Fibroblast of skin of abdomen (primary cell): Measurements from ENCODE around the gene RBBP8.
A peak's percentile ranks its signal among the peaks of the same experiment; 100 is the strongest.

ENCODE experiments used
- DNase-seq: peaks from one replicate; pipeline ENCODE4 v3.0.0-alpha.2; 2013

Gene RBBP8

GRCh38 chr18:23066060-23066459, 132.9 kb downstream of the RBBP8 start:
- peak; percentile 63 for DNase-seq

DNA sequence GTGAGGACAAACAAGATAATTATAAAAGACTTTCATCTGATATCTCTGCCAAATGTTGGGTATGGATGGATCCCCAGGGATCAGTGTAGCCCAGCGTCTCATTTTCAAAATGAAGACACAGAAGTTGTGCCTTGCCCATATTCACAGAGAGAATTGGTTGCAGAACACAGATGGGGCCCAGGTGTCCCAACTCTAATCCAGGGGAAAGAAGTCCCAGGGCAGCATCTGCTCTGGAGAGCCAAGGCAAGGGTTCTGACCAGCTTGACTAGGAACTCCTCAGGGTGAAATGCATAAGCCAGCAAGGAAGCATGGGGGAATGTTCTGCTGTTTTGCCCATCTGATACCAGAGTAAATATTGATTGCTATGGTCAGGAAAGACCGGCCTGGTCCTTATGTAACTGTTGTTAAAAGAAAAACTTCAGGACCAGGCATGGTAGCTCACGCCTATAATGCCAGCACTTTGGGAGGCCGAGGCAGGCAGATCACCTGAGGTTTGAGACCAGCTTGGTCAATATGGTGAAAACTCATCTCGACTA, 133.4 kb downstream of the RBBP8 start:
- no peak for DNase-seq

DNA sequence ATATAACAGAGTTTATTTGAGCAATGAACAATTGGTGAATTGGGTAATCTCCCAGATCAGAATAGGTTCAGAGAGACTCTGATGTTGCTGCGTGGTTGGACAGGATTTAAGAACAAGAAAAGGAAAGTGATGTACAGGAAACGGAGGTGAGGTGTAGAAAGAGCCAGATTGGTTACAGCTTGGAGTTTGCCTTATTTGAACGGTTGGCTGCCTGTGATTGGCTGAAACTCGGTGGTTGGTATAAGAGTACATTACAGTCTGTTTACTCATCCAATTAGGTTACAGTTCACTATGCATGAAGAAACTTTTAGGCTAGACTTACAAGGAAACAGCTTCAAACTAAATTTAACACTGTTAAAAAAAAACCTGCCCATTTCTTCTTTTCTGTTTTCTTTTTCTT, 134.1 kb downstream of the RBBP8 start:
- DNase-seq = peak; percentile 35

- no peak for DNase-seq
These were observed 134.9 kb downstream of the RBBP8 start for GRCh38 chr18:23068011-23068410.

DNA sequence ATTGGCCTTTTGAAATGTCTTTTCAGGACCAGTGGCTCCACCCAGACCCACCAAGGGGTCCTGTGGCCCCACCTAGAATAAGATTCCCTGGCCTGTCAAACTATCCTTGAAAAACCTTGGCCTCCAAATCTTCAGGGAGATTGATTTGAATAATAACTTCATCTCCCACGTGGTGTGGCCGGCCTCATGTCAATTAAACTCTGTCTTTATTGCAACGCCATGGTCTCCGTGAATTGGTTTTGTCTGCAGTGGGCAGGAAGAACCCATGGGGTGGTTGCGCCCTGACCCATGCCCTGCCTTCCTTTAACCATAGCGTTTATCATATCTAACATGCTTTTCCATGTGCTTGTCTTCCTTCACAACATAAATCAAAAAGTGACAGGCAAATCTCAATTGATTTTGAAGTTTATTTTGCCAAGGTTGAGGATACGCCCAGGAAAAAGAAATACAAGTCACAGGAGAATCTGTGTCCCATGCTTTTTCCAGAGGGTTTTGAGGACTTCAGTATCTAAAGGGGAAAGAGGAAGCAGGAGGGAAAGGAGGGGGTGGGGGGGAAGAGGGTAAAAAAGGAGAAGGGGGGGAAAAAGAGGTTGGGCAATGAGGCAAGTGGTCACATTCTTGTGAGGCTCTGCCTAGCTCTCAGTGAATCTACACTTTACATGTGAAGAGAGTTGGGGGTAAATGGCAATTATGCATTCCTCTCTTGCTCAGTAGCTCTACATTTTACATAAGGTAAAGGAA, 135.6 kb downstream of the RBBP8 start:
- no peak for DNase-seq

DNA sequence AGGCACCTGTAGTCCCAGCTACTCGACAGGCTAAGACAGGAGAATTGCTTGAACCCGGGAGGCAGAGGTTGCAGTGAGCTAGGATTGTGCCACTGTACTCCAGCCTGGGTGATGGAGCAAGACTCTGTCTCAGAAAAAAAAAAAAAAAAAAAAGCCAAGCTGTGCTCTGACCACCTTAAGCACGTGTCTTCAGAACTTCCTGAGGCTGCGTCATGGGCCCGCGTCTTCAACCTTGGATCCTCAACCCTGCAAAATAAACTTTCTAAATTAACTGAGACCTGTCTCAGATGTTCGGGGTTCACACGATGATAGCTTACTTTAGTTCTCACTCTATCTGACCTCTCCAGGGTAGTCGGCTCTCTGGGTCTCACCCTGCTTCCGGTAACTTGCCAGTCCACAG, 136.4 kb downstream of the RBBP8 start:
- DNase-seq = no peak

DNA sequence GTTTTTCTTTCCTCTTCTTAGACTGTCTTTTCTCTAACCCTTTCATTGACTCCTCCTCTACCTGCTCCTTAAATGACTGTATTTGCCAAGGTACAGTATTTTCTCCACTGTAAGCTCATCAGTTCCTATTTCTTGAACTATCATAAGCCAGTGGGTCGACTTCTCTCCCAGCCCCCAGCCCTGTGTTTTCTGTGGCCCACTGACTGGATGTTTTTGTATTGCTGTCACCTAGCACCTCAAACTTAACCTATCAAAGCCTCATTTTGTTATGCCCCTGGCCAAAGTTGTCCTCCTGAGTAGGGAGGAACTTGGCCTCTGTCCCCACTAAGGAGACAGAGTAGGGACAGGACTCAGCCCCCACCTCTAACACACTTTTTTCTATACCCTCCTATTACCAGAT, 136.8 kb downstream of the RBBP8 start:
- DNase-seq = no peak

- DNase-seq = peak; percentile 48
These were observed 138.2 kb downstream of the RBBP8 start for GRCh38 chr18:23071285-23071684.

DNA sequence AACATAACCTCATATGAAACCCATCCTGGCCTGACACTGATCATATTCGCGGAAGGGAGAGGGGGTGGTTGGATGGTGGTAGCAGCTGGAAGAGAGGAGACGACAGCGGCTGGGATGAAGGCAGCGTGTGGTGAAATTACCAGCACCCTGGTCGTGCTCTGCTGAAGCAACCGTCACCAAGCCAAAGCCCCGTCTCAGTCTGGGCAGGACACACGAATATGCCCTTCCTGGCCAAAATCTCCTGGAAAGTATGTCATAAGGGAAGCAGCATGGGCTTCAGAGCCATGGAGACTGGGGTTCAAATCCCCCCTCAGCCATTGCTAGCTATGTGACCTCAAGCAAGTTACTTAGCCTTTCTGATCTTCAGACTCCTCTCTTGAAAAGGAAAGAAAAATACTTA, 139.0 kb downstream of the RBBP8 start:
- DNase-seq = no peak

GRCh38 chr18:23073996-23074606, 141.0 kb downstream of the RBBP8 start:
- no peak for DNase-seq
